Bronchial epithelial cell (primary cell): Measurements from ENCODE around the gene PGA5. TPM values are rescaled to one million over a fixed set of nuclear protein-coding genes. Genes with fewer than 3 reads are reported as not detected.

Source experiments
- DNase-seq: peaks from one replicate; pipeline ENCODE4 v3.0.0-alpha.2; 2010; ENCODE audit warnings: low read depth
- FAIRE-seq: peaks from 2 replicates; lab custom pipeline; 2011; peaks lifted over from hg19 to GRCh38; lab: Jason Lieb, UNC
- H3K27me3 ChIP-seq: 2 replicates; pipeline ENCODE4 v1.5.1; 2011; ENCODE audit warnings: low read length; ENCODE audit not compliant: control insufficient read depth, insufficient read depth
- H3K36me3 ChIP-seq: 2 replicates; pipeline ENCODE4 v1.5.1; 2011; ENCODE audit warnings: low read length; ENCODE audit not compliant: control insufficient read depth, insufficient read depth
- H3K4me3 ChIP-seq: 2 replicates; pipeline ENCODE4 v1.5.1; 2011; ENCODE audit warnings: mild to moderate bottlenecking, low read depth, low read length, control low read depth
- CTCF ChIP-seq: IDR thresholded peaks from 2 replicates; pipeline ENCODE4 v1.5.1; 2011; ENCODE audit warnings: mild to moderate bottlenecking, moderate library complexity, low read length, control low read depth, inconsistent platforms; ENCODE audit not compliant: insufficient read depth, severe bottlenecking
- total RNA-seq: library from RNA; depleted of rRNA; stranded (reverse); fragments of >200 nt; gene quantifications from 2 replicates; pipeline ENCODE4 v1.2.1, GENCODE V29; 2014

Gene PGA5
- total RNA-seq, 1 donor from 2014 or later: not detected

- no peak for TF ChIP-seq CTCF
- FAIRE-seq (no peak), DNase-seq (no peak)
- H3K36me3 ChIP-seq: no peaks in the 10 kb centered on the region
- H3K27me3 ChIP-seq: no peaks in the 10 kb centered on the region
- no peak overlapping the region for H3K4me3 ChIP-seq
Measured at GRCh38 chr11:61268588-61269250, 27.7 kb downstream of the PGA5 start.

GRCh38 chr11:61270354-61271076, 29.5 kb downstream of the PGA5 start:
- DNase-seq: peak; percentile 64
- FAIRE-seq: no peak

GRCh38 chr11:61272731-61273130, 31.8 kb downstream of the PGA5 start:
- DNase-seq (no peak), FAIRE-seq (no peak)
- H3K27me3 ChIP-seq: no peaks in the 10 kb centered on the region
- H3K36me3 ChIP-seq: no peaks in the 10 kb centered on the region
- no peak for TF ChIP-seq CTCF
- H3K4me3 ChIP-seq: no peak overlapping the region

More at GRCh38 chr11:61270354-61271076, 29.5 kb downstream of the PGA5 start:
- Histone ChIP-seq H3K36me3 (no peaks in the 10 kb centered on the region), H3K27me3 (no peaks in the 10 kb centered on the region), H3K4me3 (no peak overlapping the region)
- TF ChIP-seq CTCF: no peak

GRCh38 chr11:61273178-61274078, 32.5 kb downstream of the PGA5 start:
- Histone ChIP-seq H3K36me3 (no peaks in the 10 kb centered on the region), H3K4me3 (no peak overlapping the region), H3K27me3 (no peaks in the 10 kb centered on the region)
- no peak for TF ChIP-seq CTCF
- FAIRE-seq (no peak), DNase-seq (no peak)

GRCh38 chr11:61274084-61274483, 33.1 kb downstream of the PGA5 start:
- no peak for TF ChIP-seq CTCF
- Histone ChIP-seq H3K27me3 (no peaks in the 10 kb centered on the region), H3K36me3 (no peaks in the 10 kb centered on the region), H3K4me3 (no peak overlapping the region)
- no peak for DNase-seq
- FAIRE-seq: no peak
